ENCODE results near the gene TOX3. TPM values are rescaled to one million over a fixed set of nuclear protein-coding genes. Genes with fewer than 3 reads are reported as not detected.
A peak's percentile ranks its signal among the peaks of the same experiment; 100 is the strongest.

The TOX3 gene
- total and polyA plus RNA-seq, 2 of the 8 experiments (the other 6 are each of a cell fraction or from before 2014, with no cell fraction given): 16.7 to 31.2 TPM

GRCh38 chr16:52521570-52521969 is 25.4 kb downstream of the TOX3 start:
- TF ChIP-seq GTF2F1 (IDR thresholded peaks at IDR 0.05; ENCODE audit: borderline replicate concordance, low read depth, low read length) (no peak), POLR2A (IDR thresholded peaks at IDR 0.05; ENCODE audit: control extremely low read depth in 1 of 2, low read depth in 2 of 2, low read length in 2 of 2) (no peak), CEBPB (IDR thresholded peaks at IDR 0.05; ENCODE audit: low read depth, low read length) (no peak), TAF7 (optimal IDR thresholded peaks at IDR 0.05; ENCODE audit: borderline replicate concordance, low read depth, low read length) (no peak)
- peaks cover 7% of the 10 kb centered on the region for H3K79me1 ChIP-seq (ENCODE audit: low read depth, low read length)
- no peak overlapping the region for H2BK20ac ChIP-seq (ENCODE audit: low read length)
- WGBS, 2 experiments (ENCODE audit: extremely low coverage in 1 of 2, insufficient coverage in 1 of 2, insufficient read length in 1 of 2, insufficient replicate concordance in 2 of 2, low coverage in 1 of 2, low lambda C conversion rate in 2 of 2, missing lambda C conversion rate in 1 of 2): 75% methylated on average over 6 of the region's 6 CpGs; no CpG with 5 or more reads in 1 of the 2 experiments
- H3K4me3 ChIP-seq (ENCODE audit: extremely low read depth in 1 of 4, insufficient read depth in 2 of 4, low read depth in 3 of 4, low read length in 4 of 4): no peak overlapping the region
- ChIA-PET CTCF (ENCODE audit: partially characterized antibody) (interaction anchor here (1.2 to 1.4 kb wide), 2 partner anchors 9 to 30 kb away, joined by 3 to 4 read pairs; no protein-coding TSS in a partner anchor), POLR2A (ENCODE audit: partially characterized antibody) (no interaction called here)
- DNase-seq (ENCODE audit: low read depth in 1 of 2, low spot score in 2 of 2): no peak
- H2BK15ac ChIP-seq (ENCODE audit: low read length): no peak overlapping the region
- peaks cover 3% of the 10 kb centered on the region; the same call in 1 of the 2 replicates for H3K23me2 ChIP-seq (ENCODE audit: low read depth, low read length)
- no peak overlapping the region for H3K4ac ChIP-seq (replicated peaks; ENCODE audit: insufficient read length, low read depth, low read length)
- H2AK5ac ChIP-seq (ENCODE audit: low read depth, low read length): no peak overlapping the region
- no peak overlapping the region for H4K5ac ChIP-seq (ENCODE audit: insufficient read length, low read depth, low read length)
- H2AFZ ChIP-seq (ENCODE audit: low read length): no peak overlapping the region
- H3K27ac ChIP-seq (ENCODE audit: low read depth, low read length): no peak overlapping the region
- H3K9ac ChIP-seq (replicated peaks in 1 of 4; ENCODE audit: extremely low read depth in 1 of 4, low read depth in 3 of 4, low read length in 3 of 4): no peak overlapping the region
- H3K9me3 ChIP-seq (ENCODE audit: insufficient read depth in 2 of 2, low read depth in 1 of 2, low read length in 1 of 2): no peaks in the 10 kb centered on the region
- peaks cover 3 to 75% of the 10 kb centered on the region in 2 experiments; a peak in 3 of 4 replicates for H3K79me2 ChIP-seq (ENCODE audit: control insufficient read depth in 1 of 2, insufficient read depth in 2 of 2, low read length in 2 of 2)
- no peak overlapping the region for H3K56ac ChIP-seq (replicated peaks; ENCODE audit: insufficient read length, low read depth, low read length)
- peaks cover 0 to 5% of the 10 kb centered on the region in 2 experiments for H4K20me1 ChIP-seq (replicated peaks in 1 of 2; ENCODE audit: control insufficient read depth in 1 of 2, insufficient read depth in 2 of 2, low read length in 2 of 2)
- no peak overlapping the region for H4K8ac ChIP-seq (ENCODE audit: extremely low read depth, insufficient read depth, low read length)
- H3K23ac ChIP-seq (ENCODE audit: insufficient read length): no peak overlapping the region
- peak overlapping the region; percentile 41 to 42 for H3K4me2 ChIP-seq (ENCODE audit: insufficient read depth in 1 of 2, low read depth in 2 of 2, low read length in 2 of 2)
- peaks cover 0 to 7% (median 2%) of the 10 kb centered on the region in 4 experiments; a peak in 2 of 8 replicates for H3K36me3 ChIP-seq (ENCODE audit: control insufficient read depth in 2 of 4, insufficient read depth in 4 of 4, low read length in 3 of 4)
- no peak overlapping the region for H3K14ac ChIP-seq (ENCODE audit: insufficient read length)
- no peak overlapping the region for H2BK120ac ChIP-seq (replicated peaks; ENCODE audit: low read depth, low read length)
- peaks cover 5 to 23% (median 19%) of the 10 kb centered on the region in 4 experiments; a peak in 6 of 7 replicates for H3K4me1 ChIP-seq (replicated peaks in 1 of 4; ENCODE audit: control insufficient read depth in 3 of 4, insufficient read depth in 4 of 4, low read length in 3 of 4)
- no peaks in the 10 kb centered on the region for H3K27me3 ChIP-seq (replicated peaks in 1 of 4; ENCODE audit: control insufficient read depth in 3 of 4, extremely low read depth in 1 of 4, insufficient read depth in 3 of 4, low read length in 3 of 4)
- no peak overlapping the region for H4K91ac ChIP-seq (replicated peaks; ENCODE audit: insufficient read length, low read length)
- H2BK5ac ChIP-seq (ENCODE audit: low read depth, low read length): no peak overlapping the region
- H2BK12ac ChIP-seq (ENCODE audit: low read depth, low read length): no peak overlapping the region
- FAIRE-seq: peak; percentile 45
- H3K18ac ChIP-seq (ENCODE audit: extremely low read depth, low read length): no peak overlapping the region

Measured in H1 (cell line).